A673 (cell line): ENCODE data around the gene FBXL19.

Experiments used
- EZH2 ChIP-seq: fragments of 200-600 bp; sonication (generic); IDR thresholded peaks from 2 replicates; pipeline ENCODE4 v1.6.1; 2017; ENCODE audit warnings: borderline replicate concordance, low read depth, mild to moderate bottlenecking, mixed read lengths, antibody characterized with exemption, low read length; ENCODE audit not compliant: poor library complexity, severe bottlenecking
- TF ChIP-seq, protein P1 (sequence below): fragments of 300-800, 200-600 bp; sonication (generic); conservative IDR thresholded peaks from 2 replicates; pipeline ENCODE4 v1.5.1; 2017; ENCODE audit warnings: low read depth, mild to moderate bottlenecking, antibody characterized with exemption, low read length, moderate library complexity, mixed read lengths

DNA sequence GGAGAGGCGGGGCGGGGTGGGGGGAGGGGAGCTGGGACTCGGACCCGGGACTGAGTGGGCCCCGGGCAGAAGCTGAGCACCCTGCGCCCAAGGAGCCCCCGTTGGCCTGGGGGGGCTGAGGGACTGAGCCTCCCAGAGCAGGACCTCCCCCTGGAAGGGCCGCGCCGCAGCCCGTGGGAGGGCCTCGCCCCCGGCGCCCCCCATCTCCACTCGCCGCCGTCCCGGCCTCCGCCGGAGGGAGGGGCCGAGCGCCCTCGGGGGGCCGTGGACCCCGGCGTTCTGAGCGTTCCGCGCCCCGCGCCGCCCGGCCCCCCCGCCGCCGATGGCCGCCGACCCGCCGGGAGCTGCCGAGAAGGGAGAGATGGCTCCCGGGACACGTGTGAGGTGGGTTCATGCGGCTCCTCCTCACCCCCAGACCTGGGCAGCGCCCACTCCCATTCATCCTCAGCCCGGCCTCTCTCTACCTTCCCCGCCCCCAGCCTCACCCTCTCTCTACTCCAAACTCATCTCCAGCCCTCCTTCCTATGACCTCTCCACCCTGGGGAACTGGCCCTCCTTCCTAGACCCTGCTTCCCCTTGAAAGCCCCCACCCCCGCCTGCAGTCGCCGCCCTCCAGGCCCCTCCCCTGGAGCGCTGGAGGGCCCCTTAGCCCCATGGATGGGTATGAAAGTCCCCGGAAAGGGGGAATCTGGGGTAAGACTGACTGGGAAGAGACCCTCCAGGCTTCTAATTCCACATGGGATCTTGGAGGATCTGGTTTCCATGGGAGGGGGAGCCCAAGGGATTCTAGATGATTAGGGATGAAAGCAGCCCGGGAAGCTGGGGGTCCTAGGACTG lies 922 bp downstream of the FBXL19 start:
- TF ChIP-seq, protein P1, sequence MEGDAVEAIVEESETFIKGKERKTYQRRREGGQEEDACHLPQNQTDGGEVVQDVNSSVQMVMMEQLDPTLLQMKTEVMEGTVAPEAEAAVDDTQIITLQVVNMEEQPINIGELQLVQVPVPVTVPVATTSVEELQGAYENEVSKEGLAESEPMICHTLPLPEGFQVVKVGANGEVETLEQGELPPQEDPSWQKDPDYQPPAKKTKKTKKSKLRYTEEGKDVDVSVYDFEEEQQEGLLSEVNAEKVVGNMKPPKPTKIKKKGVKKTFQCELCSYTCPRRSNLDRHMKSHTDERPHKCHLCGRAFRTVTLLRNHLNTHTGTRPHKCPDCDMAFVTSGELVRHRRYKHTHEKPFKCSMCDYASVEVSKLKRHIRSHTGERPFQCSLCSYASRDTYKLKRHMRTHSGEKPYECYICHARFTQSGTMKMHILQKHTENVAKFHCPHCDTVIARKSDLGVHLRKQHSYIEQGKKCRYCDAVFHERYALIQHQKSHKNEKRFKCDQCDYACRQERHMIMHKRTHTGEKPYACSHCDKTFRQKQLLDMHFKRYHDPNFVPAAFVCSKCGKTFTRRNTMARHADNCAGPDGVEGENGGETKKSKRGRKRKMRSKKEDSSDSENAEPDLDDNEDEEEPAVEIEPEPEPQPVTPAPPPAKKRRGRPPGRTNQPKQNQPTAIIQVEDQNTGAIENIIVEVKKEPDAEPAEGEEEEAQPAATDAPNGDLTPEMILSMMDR: no peak
- TF ChIP-seq EZH2: no peak
